SH-SY5Y (cell line): ENCODE data around the gene MRPL32.

Source experiments
- GATA2 ChIP-seq: IDR thresholded peaks from 2 replicates; pipeline ENCODE4 v1.6.1; 2011; ENCODE audit warnings: mild to moderate bottlenecking, low read depth, low read length
- GATA3 ChIP-seq: IDR thresholded peaks from 2 replicates; pipeline ENCODE4 v1.6.1; 2011; ENCODE audit warnings: low read depth, mild to moderate bottlenecking, low read length, moderate library complexity

- TF ChIP-seq GATA3 (no peak), GATA2 (no peak)
Measured at GRCh38 chr7:42950417-42950816, 18.2 kb downstream of the MRPL32 start.
